Loucy (cell line): Measurements from ENCODE around the gene POLA1.

ENCODE experiments used
- H2AFZ ChIP-seq: fragments of 200-600 bp; sonication (generic); 2 replicates; pipeline ENCODE4 v1.6.0; 2016; ENCODE audit warnings: antibody characterized with exemption, mild to moderate bottlenecking, low read length, moderate library complexity
- H3F3A ChIP-seq: fragments of 200-600 bp; 2 replicates; pipeline ENCODE4 v1.6.0; 2016; ENCODE audit warnings: antibody characterized with exemption, low read depth, mild to moderate bottlenecking
- H3K27me3 ChIP-seq: fragments of 200-600 bp; sonication (generic); 2 replicates; pipeline ENCODE4 v1.6.1; 2014; ENCODE audit warnings: low read length, mild to moderate bottlenecking; ENCODE audit not compliant: insufficient read depth, poor library complexity, severe bottlenecking
- H3K36me3 ChIP-seq: fragments of 200-600 bp; sonication (generic); 2 replicates; pipeline ENCODE4 v1.6.1; 2016; ENCODE audit warnings: low read length; ENCODE audit not compliant: insufficient read depth
- H3K4me1 ChIP-seq: fragments of 200-600 bp; sonication (generic); 2 replicates; pipeline ENCODE4 v1.5.1; 2014; ENCODE audit warnings: low read length, mild to moderate bottlenecking; ENCODE audit not compliant: insufficient read depth, poor library complexity, severe bottlenecking
- H3K4me2 ChIP-seq: fragments of 200-600 bp; sonication (generic); 2 replicates; pipeline ENCODE4 v1.6.0; 2014; ENCODE audit warnings: antibody characterized with exemption, low read length, low read depth, mild to moderate bottlenecking; ENCODE audit not compliant: poor library complexity, severe bottlenecking
- H3K4me3 ChIP-seq: fragments of 200-600 bp; sonication (generic); 2 replicates; pipeline ENCODE4 v1.5.1; 2014; ENCODE audit warnings: low read length, mild to moderate bottlenecking, mixed read lengths; ENCODE audit not compliant: poor library complexity, severe bottlenecking
- H3K79me2 ChIP-seq: fragments of 200-600 bp; sonication (generic); 2 replicates; pipeline ENCODE4 v1.6.1; 2014; ENCODE audit warnings: low read length; ENCODE audit not compliant: insufficient read depth
- H3K9ac ChIP-seq: fragments of 200-600 bp; sonication (generic); 2 replicates; pipeline ENCODE4 v1.6.0; 2014; ENCODE audit warnings: mild to moderate bottlenecking, low read depth, low read length, moderate library complexity; ENCODE audit not compliant: poor library complexity, severe bottlenecking
- H3K9me2 ChIP-seq: fragments of 200-600 bp; sonication (generic); replicated peaks from 2 replicates; pipeline ENCODE4 v1.6.1; 2016; ENCODE audit warnings: low read depth, low read length, mixed read lengths
- H3K9me3 ChIP-seq: fragments of 200-600 bp; sonication (generic); 2 replicates; pipeline ENCODE4 v1.6.1; 2014; ENCODE audit warnings: mild to moderate bottlenecking, antibody characterized with exemption, low read length, low read depth; ENCODE audit not compliant: insufficient read depth
- H4K20me1 ChIP-seq: fragments of 200-600 bp; sonication (generic); 2 replicates; pipeline ENCODE4 v1.6.0; 2014; ENCODE audit warnings: antibody characterized with exemption, low read length, mild to moderate bottlenecking; ENCODE audit not compliant: insufficient read depth, poor library complexity, severe bottlenecking
- CTCF ChIP-seq: fragments of 200-600 bp; sonication (generic); conservative IDR thresholded peaks from 2 replicates; pipeline ENCODE4 v1.5.1; 2014; ENCODE audit warnings: mild to moderate bottlenecking, antibody characterized with exemption, low read length
- EZH2phosphoT487 ChIP-seq: fragments of 200-600 bp; IDR thresholded peaks from 2 replicates; pipeline ENCODE4 v1.6.1; 2018; ENCODE audit warnings: antibody characterized with exemption, mild to moderate bottlenecking, moderate library complexity, borderline replicate concordance

Gene POLA1

GRCh38 chrX:25020905-25021449 is 327.3 kb downstream of the POLA1 start:
- H3K9ac ChIP-seq = no peak overlapping the region
- no peaks in the 10 kb centered on the region for H3F3A ChIP-seq
- H3K4me3 ChIP-seq = no peak overlapping the region
- H3K9me2 ChIP-seq = no peaks in the 10 kb centered on the region
- TF ChIP-seq CTCF = no peak
- TF ChIP-seq EZH2phosphoT487 = no peak
- no peaks in the 10 kb centered on the region for H4K20me1 ChIP-seq
- H3K4me1 ChIP-seq = no peaks in the 10 kb centered on the region
- no peak overlapping the region for H3K4me2 ChIP-seq
- no peak overlapping the region for H2AFZ ChIP-seq
- no peaks in the 10 kb centered on the region for H3K27me3 ChIP-seq
- no peaks in the 10 kb centered on the region for H3K79me2 ChIP-seq
- H3K36me3 ChIP-seq = no peaks in the 10 kb centered on the region
- H3K9me3 ChIP-seq = no peaks in the 10 kb centered on the region

- Histone ChIP-seq H3K9ac (no peak overlapping the region), H3F3A (no peaks in the 10 kb centered on the region), H3K4me3 (no peak overlapping the region), H3K4me1 (no peaks in the 10 kb centered on the region), H3K27me3 (no peaks in the 10 kb centered on the region), H3K9me2 (no peaks in the 10 kb centered on the region), H3K79me2 (no peaks in the 10 kb centered on the region), H2AFZ (no peak overlapping the region), H4K20me1 (no peaks in the 10 kb centered on the region), H3K4me2 (no peak overlapping the region), H3K36me3 (no peaks in the 10 kb centered on the region), H3K9me3 (no peaks in the 10 kb centered on the region)
- no peak for TF ChIP-seq EZH2phosphoT487
Measured at GRCh38 chrX:25022499-25023325, 329.0 kb downstream of the POLA1 start.

- Histone ChIP-seq H4K20me1 (no peaks in the 10 kb centered on the region), H3K4me1 (no peaks in the 10 kb centered on the region), H3K36me3 (no peaks in the 10 kb centered on the region), H3K9me2 (no peaks in the 10 kb centered on the region), H3F3A (no peaks in the 10 kb centered on the region), H2AFZ (no peak overlapping the region), H3K4me3 (no peak overlapping the region), H3K27me3 (no peaks in the 10 kb centered on the region), H3K9ac (no peak overlapping the region), H3K9me3 (no peaks in the 10 kb centered on the region), H3K79me2 (no peaks in the 10 kb centered on the region), H3K4me2 (no peak overlapping the region)
- TF ChIP-seq EZH2phosphoT487 (no peak), CTCF (no peak)
Measured at GRCh38 chrX:25023908-25024307, 330.2 kb downstream of the POLA1 start.
